Endodermal cell (in vitro differentiated cells): ENCODE results near the gene GJB3. TPM values are rescaled to one million over a fixed set of nuclear protein-coding genes. Genes with fewer than 3 reads are reported as not detected.

Experiments used
- DNase-seq: peaks from one replicate; pipeline ENCODE4 v3.0.0-alpha.2; 2017
- H3K27ac ChIP-seq: 2 replicates; pipeline ENCODE4 v1.5.1; 2013; ENCODE audit warnings: mild to moderate bottlenecking, low read depth, low read length, moderate library complexity
- H3K27me3 ChIP-seq: 2 replicates; pipeline ENCODE4 v1.6.1; 2013; ENCODE audit warnings: mild to moderate bottlenecking, low read length, moderate library complexity; ENCODE audit not compliant: insufficient read depth, control insufficient read depth, poor library complexity, severe bottlenecking
- H3K36me3 ChIP-seq: 2 replicates; pipeline ENCODE4 v1.7.0; 2013; ENCODE audit warnings: mild to moderate bottlenecking, low read length, moderate library complexity; ENCODE audit not compliant: control insufficient read depth, insufficient read depth
- H3K4me1 ChIP-seq: one replicate; pipeline ENCODE4 v1.7.0; 2013; ENCODE audit warnings: low read length; ENCODE audit not compliant: control insufficient read depth, insufficient read depth
- H3K4me3 ChIP-seq: 2 replicates; pipeline ENCODE4 v1.5.1; 2013; ENCODE audit warnings: mild to moderate bottlenecking, low read length, moderate library complexity
- H3K9ac ChIP-seq: 2 replicates; pipeline ENCODE4 v1.6.1; 2013; ENCODE audit warnings: mild to moderate bottlenecking, low read length, moderate library complexity; ENCODE audit not compliant: poor library complexity, severe bottlenecking; ENCODE audit errors: extremely low read depth
- H3K9me3 ChIP-seq: 2 replicates; pipeline ENCODE4 v1.6.1; 2013; ENCODE audit warnings: mild to moderate bottlenecking, low read length, moderate library complexity; ENCODE audit not compliant: control insufficient read depth
- H3K27ac Mint-ChIP-seq: 2 replicates; pipeline ENCODE4 v1.8.0; 2020; ENCODE audit warnings: mixed read lengths
- H3K27me3 Mint-ChIP-seq: 2 replicates; pipeline ENCODE4 v1.8.0; 2021; ENCODE audit warnings: mild to moderate bottlenecking, mixed read lengths; ENCODE audit not compliant: insufficient read depth
- H3K36me3 Mint-ChIP-seq: 2 replicates; pipeline ENCODE4 v1.8.0; 2020; ENCODE audit warnings: low read depth, mixed read lengths
- H3K4me1 Mint-ChIP-seq: 2 replicates; pipeline ENCODE4 v1.8.0; 2020; ENCODE audit warnings: mixed read lengths
- H3K4me3 Mint-ChIP-seq: 2 replicates; pipeline ENCODE4 v1.8.0; 2020; ENCODE audit warnings: mild to moderate bottlenecking, moderate library complexity, mixed read lengths
- H3K9me3 Mint-ChIP-seq: 2 replicates; pipeline ENCODE4 v1.8.0; 2020; ENCODE audit warnings: mild to moderate bottlenecking, mixed read lengths
- CTCF ChIP-seq: fragments of 200-600 bp; sonication (generic); conservative IDR thresholded peaks from 2 replicates; pipeline ENCODE4 v1.5.0; 2021; ENCODE audit warnings: antibody characterized with exemption, mild to moderate bottlenecking
- WGBS, 2 experiments: methylation state at CpG; one replicate each; pipeline versions ENCODE4 v1.1.5 to v1.1.7; 2013; ENCODE audit warnings: missing lambda C conversion rate in 2 of 2, mixed read lengths in 1 of 2; ENCODE audit not compliant: insufficient coverage in 1 of 2, insufficient read length in 1 of 2; 5-methylcytosine and 5-hydroxymethylcytosine counted together
- total RNA-seq, 2 donors: library from RNA; stranded (reverse); fragmentation: NEBNext Ultra II Directional in 1 of 2; extraction: Animal tissue kit (Norgen Biotek cat#: 25700) in 1 of 2; gene quantifications; 2 replicates in 1 of 2; 3 replicates in 1 of 2; pipeline ENCODE4 v1.2.1, GENCODE V29; 2021

Gene GJB3
- total RNA-seq, 2 donors from 2014 or later, result 0.38 to 2.9 TPM

DNA sequence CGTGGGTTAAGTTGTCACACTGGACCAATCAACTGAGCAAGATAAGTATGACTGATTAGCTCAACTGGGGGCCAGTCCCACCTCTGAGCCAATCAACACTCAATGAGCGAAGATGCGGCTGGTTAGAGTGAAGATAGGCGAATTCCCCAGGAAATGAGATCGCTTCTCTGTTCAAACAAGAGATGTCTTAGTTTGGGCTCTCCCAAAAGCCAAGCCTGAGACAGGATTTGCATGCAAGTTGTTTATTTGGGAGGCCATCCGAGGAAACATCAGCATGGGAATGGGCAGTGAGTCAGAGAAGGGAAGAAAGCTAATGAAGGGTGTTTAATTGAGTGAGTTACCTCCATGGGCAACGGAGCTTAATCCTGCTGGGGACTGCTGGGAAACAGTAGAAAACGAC, 31.0 kb upstream of the GJB3 start:
- Histone ChIP-seq H3K9me3 (peaks cover 8% of the 10 kb centered on the region), H3K27ac (no peak overlapping the region), H3K36me3 (no peaks in the 10 kb centered on the region), H3K27me3 (no peaks in the 10 kb centered on the region), H3K4me3 (peak overlapping the region; percentile 36), H3K4me1 (peaks cover 12% of the 10 kb centered on the region), H3K9ac (no peak overlapping the region)
- peak; percentile 82 for DNase-seq
- Mint-ChIP-seq H3K4me1 (peaks cover 47% of the 10 kb centered on the region), H3K27ac (peak overlapping the region; percentile 91), H3K36me3 (no peaks in the 10 kb centered on the region), H3K4me3 (peak overlapping the region; percentile 15), H3K9me3 (no peaks in the 10 kb centered on the region), H3K27me3 (no peaks in the 10 kb centered on the region)
- WGBS, 2 experiments, result 25 to 55% methylated on average over 8 of the region's 8 CpGs
- no peak for TF ChIP-seq CTCF

- H3K36me3 Mint-ChIP-seq, result no peaks in the 10 kb centered on the region
- peak overlapping the region; percentile 91 for H3K27ac Mint-ChIP-seq
- Histone ChIP-seq H3K27me3 (no peaks in the 10 kb centered on the region), H3K9me3 (peaks cover 8% of the 10 kb centered on the region), H3K4me3 (peak overlapping the region; percentile 36), H3K4me1 (peaks cover 12% of the 10 kb centered on the region), H3K27ac (no peak overlapping the region), H3K36me3 (no peaks in the 10 kb centered on the region), H3K9ac (no peak overlapping the region)
- 84 to 90% methylated on average over 1 to 5 of the region's 5 CpGs for WGBS, 2 experiments
- DNase-seq, result no peak
- H3K9me3 Mint-ChIP-seq, result no peaks in the 10 kb centered on the region
- H3K4me3 Mint-ChIP-seq, result no peak overlapping the region
- no peaks in the 10 kb centered on the region for H3K27me3 Mint-ChIP-seq
- H3K4me1 Mint-ChIP-seq, result peaks cover 49% of the 10 kb centered on the region
- no peak for TF ChIP-seq CTCF
These were observed 30.4 kb upstream of the GJB3 start for GRCh38 chr1:34750610-34751009.

GRCh38 chr1:34753163-34753562, 27.9 kb upstream of the GJB3 start:
- H3K4me1 ChIP-seq, result peaks cover 12% of the 10 kb centered on the region
- Mint-ChIP-seq H3K9me3 (no peaks in the 10 kb centered on the region), H3K4me1 (peaks cover 40% of the 10 kb centered on the region), H3K4me3 (no peak overlapping the region), H3K36me3 (no peaks in the 10 kb centered on the region), H3K27ac (no peak overlapping the region), H3K27me3 (no peaks in the 10 kb centered on the region)
- DNase-seq, result no peak
- H3K36me3 ChIP-seq, result no peaks in the 10 kb centered on the region
- TF ChIP-seq CTCF, result no peak
- peak overlapping the region; percentile 5 for H3K4me3 ChIP-seq
- H3K9ac ChIP-seq, result no peak overlapping the region
- H3K9me3 ChIP-seq, result peaks cover 8% of the 10 kb centered on the region
- no peak overlapping the region for H3K27ac ChIP-seq
- WGBS, 2 experiments, result 80 to 89% methylated on average over 1 to 3 of the region's 3 CpGs
- H3K27me3 ChIP-seq, result no peaks in the 10 kb centered on the region
